HG02642 (cell line): ENCODE data around the gene IGF2R.
"Not testable (repeated sequence)": the region's sequence is repeated elsewhere in the genome, so short reads cannot be mapped to it uniquely, and the experiment has no call there.

ENCODE experiments used
- ATAC-seq: cut with Tn5 transposase; IDR thresholded peaks from one replicate; pipeline ENCODE4 v1.9.1; 2021; ENCODE audit warnings: mild to moderate bottlenecking; ENCODE audit not compliant: unreplicated experiment, poor library complexity

The IGF2R gene

DNA sequence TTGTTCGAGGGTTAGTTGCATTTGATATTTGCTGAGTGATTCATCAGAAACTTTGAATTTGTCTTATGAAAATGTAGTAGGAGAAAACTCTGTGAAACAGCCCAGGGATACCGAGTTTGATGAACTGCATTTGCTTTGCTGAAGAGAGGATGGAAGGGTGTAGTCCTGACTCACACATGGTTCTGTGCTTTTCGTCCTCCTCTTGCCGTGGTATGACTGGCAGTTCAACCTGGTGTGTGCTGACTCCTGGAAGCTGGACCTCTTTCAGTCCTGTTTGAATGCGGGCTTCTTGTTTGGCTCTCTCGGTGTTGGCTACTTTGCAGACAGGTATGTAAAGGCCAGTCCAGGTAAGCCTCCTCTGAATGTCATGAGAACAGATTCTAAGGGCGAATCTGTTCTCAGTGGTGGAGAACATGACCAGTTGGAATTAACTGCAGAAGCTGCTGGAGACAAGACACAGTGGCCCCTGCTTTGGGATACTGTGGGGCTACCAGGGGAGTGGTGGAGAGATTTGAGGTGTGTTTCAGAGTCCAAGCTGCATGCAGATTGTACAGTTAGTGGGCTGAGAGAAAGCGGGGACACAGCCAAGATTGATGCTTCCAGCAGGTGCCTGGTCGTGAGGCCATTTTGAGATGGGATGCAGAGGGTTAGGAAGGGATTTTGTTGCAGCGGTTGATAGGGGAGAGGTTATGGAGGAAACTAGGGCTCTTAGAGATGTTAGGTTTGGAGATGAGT, 161.2 kb downstream of the IGF2R start:
- ATAC-seq = no peak

DNA sequence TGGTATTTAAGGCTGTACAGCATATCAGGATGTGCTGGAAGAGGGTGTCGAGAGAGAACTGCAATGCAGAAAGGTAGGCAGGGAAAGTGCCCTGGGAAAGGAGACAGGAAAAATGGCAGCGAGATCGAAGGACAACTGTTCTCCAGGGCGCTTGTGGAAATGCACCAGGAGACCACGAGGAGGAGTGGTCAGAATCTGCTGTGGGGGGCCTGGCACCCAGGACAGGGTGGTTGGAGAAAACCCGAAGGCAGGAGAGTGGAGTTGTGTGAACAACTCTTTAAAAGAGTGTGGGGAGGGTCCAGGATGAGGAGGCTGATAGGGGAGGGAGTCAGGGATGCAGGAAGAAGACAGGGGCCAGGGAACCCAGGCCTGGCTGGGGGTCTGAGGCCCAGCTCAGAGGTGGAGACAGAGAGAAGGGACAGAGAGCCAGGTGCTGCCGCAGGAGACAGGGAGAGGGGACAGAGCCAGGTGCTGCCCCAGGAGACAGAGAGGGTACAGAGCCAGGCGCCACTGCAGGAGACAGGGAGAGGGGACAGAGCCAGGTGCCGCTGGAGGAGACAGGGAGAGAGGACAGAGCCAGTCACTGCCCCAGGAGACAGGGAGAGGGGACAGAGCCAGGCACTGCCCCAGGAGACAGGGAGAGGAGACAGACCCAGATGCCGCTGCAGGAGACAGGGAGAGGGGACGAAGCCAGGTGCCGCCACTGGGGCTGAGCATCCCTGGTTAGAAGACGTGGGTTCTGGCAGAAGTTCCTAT, 162.0 kb downstream of the IGF2R start:
- ATAC-seq = no peak

DNA sequence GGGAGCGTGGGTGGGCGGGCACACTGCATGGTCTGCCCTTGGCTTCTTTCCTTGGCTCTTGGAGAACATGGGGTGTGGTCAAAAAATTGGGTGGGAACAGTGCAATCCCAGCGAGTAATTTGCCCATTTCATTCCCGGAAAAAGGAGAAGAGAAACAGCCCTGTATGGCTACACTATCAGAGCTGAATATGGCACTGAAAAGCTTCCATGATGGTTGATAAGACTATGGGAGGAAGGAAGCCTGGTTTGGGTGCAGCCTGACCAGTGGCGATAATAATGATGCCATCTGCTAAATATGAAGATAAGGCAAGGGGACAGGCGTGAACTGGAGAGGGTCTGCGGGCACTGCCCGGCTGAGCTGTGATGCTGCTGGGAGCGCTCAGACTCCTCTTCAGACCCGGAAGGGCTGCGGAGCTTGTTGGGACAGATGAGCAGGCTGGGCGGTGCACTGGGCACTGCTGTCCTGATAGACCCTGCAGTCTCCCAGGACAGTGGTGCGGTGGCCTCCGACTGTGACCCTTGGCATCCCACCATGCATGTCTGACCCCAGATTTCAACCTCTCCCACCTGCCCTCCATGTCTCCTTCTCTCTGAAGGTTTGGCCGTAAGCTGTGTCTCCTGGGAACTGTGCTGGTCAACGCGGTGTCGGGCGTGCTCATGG, 162.9 kb downstream of the IGF2R start:
- no peak for ATAC-seq

DNA sequence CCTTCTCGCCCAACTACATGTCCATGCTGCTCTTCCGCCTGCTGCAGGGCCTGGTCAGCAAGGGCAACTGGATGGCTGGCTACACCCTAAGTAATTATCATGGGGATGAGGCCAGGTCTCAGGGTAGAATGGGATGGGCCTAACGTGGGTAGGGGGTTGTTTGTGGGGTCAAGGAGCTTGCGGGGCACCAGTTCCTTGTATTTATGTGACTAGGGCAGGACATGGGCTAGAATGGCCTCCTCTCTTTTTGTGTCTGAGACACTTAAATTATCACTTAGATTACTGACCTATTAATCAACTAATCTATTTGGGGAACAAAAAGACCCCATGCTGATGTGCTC, 163.4 kb downstream of the IGF2R start:
- no peak for ATAC-seq

DNA sequence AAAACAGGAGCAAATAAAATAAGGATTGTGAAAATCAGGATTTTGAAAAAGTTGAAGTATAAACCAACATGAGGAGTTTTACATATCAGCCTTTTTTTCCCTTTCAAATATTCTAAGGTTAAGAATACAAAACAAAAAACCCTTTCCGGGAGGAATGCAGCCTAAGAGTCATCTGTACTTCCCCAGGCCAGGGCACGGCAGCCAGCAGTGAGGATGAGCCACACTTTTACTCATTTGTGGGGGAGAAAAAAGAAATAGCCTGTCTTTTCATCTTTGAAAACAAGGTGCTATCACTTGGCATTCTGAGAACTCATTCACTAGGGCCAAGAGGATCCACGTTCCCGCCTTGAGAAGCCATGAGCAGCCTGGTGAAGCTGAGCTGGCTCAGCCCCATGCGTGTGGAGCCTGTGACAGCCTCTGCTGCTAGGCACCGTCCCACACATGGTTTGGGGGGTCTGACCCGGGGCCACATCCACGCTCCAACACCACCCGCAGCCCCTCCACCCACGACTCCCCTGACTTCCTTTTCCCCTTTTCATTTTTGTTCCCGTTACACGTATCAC, 164.0 kb downstream of the IGF2R start:
- no peak for ATAC-seq

DNA sequence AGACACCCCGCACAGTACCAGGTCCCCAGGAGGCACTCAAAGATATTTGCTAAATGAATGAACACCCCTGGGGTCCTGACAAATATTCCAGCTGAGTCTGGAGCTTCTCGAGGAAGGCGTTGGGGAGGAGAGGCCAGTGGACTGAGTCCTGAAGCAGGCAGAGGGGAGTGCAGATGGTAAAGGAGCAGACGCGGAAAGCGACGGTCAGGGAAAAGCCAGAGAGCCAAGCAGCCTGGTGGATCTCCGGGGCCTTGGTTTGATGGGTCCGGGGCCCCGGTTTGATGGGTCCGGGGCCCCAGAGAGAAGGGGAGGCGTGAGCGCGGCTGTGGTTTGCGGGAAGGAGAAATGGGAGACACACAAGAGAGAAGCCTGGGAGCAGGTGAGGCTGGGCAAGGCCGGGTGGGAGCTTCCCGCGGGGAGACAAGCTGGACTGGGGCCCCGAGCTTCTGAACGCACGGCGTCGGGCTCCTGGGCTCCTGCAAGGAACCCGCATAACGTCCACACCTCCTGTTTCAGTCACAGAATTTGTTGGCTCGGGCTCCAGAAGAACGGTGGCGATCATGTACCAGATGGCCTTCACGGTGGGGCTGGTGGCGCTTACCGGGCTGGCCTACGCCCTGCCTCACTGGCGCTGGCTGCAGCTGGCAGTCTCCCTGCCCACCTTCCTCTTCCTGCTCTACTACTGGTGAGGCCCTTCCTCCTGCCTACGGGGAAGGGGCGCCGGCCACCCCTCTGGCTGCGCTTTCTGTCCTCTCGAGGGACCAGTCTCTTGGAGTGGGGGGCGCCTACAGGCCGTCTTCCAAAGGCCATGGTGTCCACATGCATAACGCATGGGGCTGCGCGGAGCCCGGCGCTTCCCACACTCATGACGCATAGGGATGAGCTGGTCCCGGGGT, 164.8 kb downstream of the IGF2R start:
- ATAC-seq = no peak

GRCh38 chr6:160134337-160134751, 165.5 kb downstream of the IGF2R start:
- not testable (repeated sequence) for ATAC-seq

DNA sequence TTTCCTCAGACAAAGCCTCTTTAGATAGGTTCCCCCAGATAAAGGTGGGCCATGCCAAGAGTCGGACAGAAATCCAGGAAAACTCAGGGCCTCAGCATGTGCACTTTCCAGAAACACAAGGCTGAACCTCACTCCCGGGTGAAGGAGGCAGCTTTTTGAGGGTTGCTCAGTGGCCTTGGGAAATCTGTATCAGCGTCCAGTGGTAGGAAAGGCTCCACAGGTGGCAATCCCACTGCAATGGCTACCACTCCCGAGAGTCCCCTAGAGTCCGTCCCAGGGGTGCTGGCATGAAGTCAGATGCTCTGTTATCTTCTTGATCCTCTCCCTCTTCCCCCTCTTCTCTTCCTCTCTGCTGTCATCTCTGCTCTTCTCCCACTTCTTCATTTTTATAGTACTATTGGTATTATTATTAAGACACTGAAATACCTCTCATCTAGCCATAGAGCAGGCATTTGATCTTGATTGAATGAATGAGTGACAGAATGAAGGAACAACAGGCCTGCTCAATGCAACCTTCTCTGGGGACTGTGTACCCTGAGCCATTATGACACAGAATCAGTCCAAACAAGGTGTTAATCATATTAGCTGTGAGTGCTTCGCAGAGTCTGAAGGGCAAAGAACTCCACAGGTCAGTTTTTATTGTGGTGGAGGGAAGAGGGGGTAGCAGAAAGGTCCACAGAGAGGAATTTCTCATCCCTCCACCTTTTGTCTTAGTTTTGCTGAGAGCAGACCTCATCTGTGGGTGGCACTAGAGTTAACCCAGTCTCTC, 166.1 kb downstream of the IGF2R start:
- ATAC-seq = no peak

DNA sequence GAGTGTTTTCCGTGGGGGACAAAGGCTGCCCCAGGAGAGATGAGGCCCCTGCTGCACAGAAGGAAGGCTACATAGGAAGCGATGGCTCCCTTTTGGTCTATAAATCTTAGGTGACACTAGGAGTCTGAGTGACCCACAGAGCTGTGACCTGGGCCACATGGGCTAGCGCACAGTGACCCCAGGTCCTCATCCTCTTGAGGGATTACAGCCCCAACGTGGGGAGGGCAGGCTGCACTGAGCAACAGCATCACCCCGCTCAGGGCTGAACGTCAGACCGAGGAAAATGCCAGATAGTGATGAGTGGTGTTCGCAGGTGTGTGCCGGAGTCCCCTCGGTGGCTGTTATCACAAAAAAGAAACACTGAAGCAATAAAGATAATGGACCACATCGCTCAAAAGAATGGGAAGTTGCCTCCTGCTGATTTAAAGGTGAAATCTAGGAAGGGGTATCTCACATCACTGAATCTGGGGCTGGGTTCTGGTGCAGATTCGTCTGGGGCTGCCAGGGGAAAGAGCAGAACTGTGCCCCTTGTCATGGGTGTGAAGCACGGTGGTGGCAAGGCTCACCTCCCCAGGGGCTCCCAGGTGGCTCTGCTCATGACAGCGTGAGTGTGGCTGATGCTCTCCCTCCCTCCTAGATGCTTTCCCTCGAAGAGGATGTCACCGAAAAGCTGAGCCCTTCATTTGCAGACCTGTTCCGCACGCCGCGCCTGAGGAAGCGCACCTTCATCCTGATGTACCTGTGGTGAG, 167.2 kb downstream of the IGF2R start:
- ATAC-seq = no peak

DNA sequence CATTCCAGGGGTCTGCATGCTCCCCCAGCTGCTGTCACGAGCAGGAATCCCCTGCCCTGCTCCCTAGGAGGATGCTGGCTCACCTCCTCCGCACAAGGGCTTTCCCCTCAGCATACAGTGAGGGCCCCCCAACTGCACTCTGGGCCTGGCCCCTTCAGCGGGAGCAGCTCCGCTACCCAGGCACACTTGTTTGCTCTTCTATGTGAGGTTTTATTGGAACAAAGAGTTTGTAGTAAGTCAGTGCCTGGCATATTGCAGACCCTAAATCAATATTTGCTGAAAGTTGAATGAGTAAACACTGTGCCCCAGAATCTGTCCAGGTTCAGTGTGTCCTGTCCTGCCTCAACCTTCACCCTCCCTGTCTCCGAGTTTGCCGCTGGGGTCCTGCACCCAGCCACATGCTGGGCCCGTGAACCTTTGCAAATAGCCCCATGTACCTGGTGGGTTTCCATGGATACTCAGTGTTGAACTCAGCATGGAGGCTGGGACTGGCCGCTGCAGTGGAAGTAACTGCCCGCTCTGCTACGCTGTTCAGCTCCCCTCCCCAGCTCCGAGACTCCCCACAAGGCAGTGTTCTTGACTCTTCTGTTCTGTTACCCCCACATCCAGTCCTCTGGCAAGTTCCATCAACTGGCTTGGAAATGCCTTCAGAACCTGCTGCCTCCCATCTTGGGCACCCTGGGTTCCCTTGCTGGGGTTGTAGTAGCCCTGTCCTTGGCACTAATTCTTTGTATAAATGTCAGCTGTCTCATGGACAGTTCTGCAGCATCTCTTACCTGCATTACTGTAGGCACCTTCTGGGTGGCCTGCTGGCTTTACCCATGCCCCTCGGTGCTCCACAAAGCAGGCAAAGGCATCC, 168.5 kb downstream of the IGF2R start:
- ATAC-seq = no peak

DNA sequence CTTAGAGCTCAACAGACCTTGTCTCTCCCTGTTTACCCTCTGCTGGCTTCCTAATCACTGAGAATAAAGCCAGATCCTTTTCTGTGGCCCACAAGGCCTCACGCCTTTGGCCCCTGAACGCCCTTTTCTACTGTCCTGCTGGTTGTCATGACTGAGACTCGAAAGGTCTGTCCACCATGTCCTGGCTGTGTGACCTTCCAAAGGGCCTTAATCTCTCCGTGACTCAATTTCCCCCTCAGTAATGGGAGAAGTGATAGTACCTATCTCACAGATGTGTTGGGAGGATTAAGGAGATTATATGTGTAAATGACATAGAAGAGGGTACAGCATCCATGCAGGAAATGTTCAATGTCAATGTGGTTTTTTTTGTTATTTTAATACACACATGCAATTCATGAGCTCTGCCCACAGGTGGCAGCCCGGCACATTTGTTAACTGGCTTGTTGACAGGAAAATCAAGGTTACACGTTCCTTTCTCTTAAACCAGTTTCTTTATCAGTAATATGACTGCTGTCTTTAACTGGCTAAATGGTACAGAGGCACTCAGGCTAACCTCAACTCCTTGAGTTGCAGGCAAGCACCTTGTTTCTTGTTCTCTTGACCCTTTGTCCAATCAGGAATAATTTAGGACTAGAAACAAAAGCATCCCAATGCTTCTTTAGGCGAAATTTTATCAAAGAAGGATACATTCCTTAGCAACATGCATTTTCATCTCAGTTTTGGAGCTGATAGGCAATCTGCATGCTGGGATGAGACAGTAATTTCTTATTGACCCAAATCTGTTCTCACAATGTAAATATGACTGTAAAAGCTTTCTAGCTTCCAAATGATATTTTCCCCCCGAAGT, 169.3 kb downstream of the IGF2R start:
- peak; percentile 63 for ATAC-seq

DNA sequence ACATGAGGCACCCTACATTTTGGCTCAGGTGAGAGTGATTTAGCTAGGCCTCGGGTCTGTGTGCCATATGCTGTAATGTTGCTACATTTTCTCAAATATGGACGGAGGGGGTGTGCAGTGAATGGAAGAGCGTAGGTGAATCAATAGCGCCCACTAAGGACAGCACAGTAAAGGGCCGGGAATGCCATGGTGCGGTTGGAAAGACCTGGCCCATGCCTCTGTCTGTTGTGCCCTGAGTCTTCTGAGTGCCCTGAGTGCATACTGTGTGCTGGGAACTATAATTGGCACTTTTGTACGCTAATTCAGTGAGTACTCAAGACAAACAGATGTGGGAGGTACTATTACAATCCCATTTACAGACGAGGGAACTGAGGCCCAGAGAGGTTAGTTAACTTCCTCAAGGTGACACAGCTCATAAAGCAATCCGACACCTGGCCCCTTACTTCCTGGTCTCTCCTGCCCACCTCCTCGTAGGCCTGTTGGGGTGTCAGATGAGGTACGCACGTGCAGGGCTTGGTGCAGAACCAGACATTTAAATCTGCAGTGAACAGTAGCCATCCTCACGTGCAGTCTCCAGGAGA, 170.0 kb downstream of the IGF2R start:
- no peak for ATAC-seq

DNA sequence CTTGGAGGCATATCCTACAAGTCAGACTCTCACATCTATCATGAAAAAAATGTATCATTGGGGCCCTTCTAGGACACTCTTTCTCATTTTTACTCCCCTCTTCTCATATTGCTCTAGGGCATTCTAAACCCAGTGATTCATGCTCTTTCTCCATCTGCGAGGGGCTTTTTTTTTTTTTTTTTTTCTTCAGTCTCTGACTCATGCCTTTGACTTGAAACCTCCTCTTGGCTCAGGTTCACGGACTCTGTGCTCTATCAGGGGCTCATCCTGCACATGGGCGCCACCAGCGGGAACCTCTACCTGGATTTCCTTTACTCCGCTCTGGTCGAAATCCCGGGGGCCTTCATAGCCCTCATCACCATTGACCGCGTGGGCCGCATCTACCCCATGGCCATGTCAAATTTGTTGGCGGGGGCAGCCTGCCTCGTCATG, 170.6 kb downstream of the IGF2R start:
- no peak for ATAC-seq

GRCh38 chr6:160140493-160140892, 171.6 kb downstream of the IGF2R start:
- ATAC-seq = not testable (repeated sequence)

DNA sequence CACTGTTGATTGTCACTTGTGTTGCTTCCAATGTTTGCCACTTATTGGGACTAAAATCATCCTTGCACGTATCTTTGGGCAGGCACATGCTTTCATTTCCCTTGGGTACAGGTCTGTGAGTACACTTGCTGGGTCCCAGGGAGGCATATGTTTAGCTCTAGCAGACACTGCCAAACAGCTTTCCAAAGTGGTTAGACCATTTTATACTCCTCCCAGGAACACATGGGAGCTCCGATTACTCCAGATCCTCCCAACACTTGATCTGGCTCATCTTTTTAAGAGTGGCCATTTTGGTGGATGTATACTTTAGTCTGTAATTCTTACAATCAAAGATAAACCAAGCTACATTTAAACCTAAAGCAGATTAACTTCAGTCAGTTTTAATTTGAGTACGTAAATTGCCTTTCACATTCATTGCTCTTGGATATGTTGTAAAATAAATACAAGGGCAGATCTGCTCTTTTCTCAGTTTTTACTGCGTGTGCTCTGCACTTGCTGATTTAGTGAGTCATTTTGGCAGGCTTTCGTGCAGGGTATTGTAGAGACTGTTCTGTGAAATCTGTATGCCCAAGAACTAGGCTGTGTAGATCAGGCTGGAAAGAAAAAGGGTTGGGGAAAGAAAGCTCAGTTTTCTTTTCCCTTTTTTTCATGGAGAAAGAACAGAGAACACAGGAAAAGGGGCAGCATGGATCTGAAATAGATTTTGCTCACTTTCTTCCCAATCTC, 172.3 kb downstream of the IGF2R start:
- ATAC-seq = no peak
